GM13976 (cell line): ENCODE measurements around the gene TMOD1.

Experiments
- DNase-seq: peaks from one replicate; pipeline ENCODE4 v3.0.0; 2012; ENCODE audit warnings: low spot score
- in situ Hi-C: fragments of 300-500 bp; cut with MboI; formaldehyde crosslinking; loops from one replicate; pipeline ENCODE4 v1.12.0; 2022; ENCODE audit warnings: low sequenced_read_pairs, mixed read lengths, inconsistent platforms; ENCODE audit not compliant: unreplicated experiment
- TF ChIP-seq, protein P1 (sequence below): IDR thresholded peaks from 2 replicates; pipeline ENCODE4 v1.5.1; 2012; ENCODE audit warnings: borderline replicate concordance, mild to moderate bottlenecking; ENCODE audit not compliant: insufficient read depth; ENCODE audit errors: extremely low read depth, missing control alignments, control extremely low read depth

Gene TMOD1

DNA sequence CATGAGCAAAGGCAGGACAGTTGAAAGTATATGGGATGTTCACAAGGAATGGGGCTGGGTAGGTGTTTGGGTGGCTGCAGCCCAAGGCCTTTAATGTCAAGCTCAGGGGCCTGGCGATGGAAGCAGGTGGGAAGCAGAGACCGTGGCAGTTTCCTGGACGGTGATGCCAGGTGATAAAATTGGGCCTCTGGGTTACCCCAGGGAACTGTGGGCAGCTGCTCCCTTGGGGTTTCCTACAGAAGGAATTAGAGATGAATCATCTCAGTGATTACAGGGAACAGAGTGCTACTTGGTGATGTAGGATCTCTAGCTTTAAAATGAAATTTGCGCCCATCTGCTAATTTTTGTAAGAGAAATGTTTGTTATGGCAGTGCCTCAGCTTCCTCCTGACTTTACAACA, 92.5 kb downstream of the TMOD1 start:
- DNase-seq: no peak
- TF ChIP-seq, protein P1, sequence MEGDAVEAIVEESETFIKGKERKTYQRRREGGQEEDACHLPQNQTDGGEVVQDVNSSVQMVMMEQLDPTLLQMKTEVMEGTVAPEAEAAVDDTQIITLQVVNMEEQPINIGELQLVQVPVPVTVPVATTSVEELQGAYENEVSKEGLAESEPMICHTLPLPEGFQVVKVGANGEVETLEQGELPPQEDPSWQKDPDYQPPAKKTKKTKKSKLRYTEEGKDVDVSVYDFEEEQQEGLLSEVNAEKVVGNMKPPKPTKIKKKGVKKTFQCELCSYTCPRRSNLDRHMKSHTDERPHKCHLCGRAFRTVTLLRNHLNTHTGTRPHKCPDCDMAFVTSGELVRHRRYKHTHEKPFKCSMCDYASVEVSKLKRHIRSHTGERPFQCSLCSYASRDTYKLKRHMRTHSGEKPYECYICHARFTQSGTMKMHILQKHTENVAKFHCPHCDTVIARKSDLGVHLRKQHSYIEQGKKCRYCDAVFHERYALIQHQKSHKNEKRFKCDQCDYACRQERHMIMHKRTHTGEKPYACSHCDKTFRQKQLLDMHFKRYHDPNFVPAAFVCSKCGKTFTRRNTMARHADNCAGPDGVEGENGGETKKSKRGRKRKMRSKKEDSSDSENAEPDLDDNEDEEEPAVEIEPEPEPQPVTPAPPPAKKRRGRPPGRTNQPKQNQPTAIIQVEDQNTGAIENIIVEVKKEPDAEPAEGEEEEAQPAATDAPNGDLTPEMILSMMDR: no peak
- in situ Hi-C loops: no loop called here

DNA sequence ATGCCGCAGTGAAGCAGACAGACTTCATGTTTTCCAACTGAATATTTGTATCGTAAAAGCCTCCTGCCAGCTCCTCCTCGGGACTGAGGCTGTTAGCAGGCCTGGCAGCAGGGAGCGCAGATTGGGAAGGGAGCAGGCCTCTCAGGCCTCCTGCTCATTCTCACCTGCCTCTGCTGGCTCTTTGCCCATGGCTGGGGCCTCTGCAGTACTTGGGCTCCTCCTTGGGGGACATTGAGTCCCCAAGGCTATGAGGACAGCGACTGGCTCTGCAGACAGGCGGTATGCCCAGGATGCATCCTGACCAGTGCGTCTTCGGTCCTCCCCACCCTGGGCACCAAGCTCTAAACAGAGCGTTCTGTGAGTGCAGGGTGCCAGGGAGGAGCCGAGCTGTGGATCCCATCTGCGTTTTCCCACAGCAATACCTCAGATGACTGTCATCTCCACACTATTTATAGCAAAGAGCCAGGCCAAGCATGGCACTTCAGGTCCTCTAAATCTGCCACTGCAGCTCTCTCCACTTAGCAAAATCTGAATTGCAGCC, 93.0 kb downstream of the TMOD1 start:
- no peak for DNase-seq
- TF ChIP-seq, protein P1: no peak
- in situ Hi-C loops: no loop called here

DNA sequence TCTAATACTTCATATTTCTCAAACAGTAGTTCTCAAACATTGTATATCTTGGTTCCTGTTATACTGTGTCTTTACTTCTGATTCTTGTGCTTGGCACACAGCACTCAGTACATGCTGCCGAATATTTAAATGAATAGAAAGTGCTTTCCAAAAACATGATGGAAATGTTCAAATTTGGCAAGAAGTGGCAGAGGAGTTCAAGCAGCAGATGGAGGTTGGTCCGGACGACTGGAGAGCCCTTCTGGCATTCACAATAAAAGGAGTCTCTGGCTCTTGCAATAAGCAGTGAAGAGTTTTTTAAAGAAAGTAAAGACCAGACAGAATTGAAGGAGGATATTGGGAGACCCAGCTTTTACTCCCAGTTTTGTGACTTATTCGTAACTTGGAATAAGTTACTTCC, 95.4 kb downstream of the TMOD1 start:
- DNase-seq: no peak
- in situ Hi-C loops: no loop called here
- TF ChIP-seq, protein P1: no peak

DNA sequence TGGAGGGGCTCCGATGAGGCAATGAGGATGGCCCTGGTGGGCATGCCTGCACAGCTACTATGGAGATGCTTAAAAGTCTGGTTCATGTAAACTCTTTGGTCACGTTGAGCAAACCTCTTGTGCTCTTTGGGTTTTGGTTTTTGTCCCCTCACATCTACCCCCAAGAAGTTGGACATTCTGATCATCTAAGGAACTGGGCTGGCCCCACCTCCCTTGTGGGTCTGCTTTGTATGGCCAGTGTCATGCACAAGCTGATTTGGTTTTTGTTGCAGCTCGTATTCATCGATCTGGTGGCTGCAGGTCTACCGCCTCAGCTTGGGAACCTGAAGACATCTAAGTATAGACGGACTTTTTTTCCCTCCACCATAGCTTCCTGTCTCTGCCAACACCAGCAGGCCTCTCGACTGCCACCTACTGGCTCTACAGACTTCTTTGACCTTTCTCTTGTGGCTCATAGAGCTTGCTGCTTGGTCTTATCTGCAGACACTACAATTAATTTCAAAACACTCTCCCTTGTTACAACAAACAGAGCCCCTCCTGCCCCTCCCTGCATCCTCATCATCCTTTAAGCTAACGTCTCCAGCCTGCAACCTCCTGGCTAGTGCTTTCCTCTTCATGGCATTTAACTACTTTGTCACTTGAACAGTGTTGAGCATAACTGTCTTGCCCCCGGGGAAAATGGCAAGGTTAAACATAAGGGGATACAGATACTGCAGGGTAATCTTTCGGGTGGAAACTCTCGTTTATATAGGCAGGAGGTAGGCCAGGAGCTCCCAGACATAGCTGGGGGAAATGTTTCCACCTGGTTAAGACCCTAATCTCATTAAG, 97.2 kb downstream of the TMOD1 start:
- TF ChIP-seq, protein P1: peak; percentile 72
- in situ Hi-C loops: no loop called here
- DNase-seq: peak; percentile 80

DNA sequence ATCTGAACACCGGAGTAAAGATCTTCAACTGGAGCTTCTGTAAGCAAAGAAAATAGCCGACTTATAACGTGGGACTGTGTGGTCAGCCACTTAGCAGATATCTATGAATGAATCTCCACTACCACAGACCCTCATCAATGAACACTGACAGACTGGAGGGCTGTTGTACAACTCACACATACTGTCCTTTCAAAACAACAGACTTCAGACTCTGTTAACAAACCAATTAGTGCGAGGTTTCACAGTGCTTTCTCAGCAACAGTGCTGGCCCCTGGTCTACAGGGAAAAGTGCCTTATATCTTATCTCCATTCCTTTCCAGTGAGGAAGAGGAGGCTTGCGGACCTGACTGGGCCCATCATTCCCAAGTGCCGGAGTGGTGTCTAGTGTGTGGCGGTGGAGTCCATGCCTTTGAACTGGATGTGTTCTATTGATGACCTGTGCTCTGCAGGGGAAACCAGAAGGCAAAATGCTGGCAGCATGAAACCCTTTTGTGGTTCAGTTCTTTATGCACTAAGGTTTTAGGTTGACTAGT, 97.9 kb downstream of the TMOD1 start:
- TF ChIP-seq, protein P1: no peak
- DNase-seq: no peak
- in situ Hi-C loops: no loop called here

DNA sequence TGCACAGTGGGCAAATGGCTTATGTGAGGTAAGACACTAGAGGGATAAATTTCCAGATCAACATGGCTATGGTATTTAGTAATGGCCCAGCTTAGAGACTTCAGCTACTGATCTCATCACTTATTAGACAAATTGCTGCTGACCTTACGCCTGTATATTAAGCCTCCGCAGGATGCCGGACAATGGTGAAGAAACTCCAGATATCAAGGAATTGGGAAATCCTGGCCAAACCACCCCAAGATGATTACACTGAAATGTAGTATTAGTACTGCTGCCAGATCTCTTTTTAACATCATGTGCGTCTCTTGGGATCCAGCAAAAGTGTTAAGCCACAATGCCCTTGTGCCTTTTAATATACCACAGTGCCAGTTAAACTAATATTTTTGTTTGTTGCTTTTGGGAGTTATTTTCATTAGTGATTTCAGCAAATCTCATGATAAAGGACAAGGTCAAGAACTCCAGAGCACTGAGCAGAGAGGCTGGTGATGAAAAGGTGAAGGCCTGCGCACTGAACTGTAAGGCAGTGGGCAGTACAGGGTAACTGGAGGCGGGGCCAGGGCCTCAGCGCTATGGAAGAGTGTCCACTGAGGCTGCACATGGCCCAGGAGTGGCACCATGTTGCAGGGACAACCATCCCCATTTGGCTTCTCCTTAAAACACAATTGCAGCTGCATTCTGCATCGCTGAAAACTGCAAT, 99.2 kb downstream of the TMOD1 start:
- in situ Hi-C loops: loop anchor here (25.0 kb wide), 1 partner anchor 738 kb away; the partner anchor contains the start of gene ZNF782
- DNase-seq: no peak
- TF ChIP-seq, protein P1: no peak
